Ishikawa (cell line): ENCODE data around the gene SLC9A4.

ENCODE experiments used
- CEBPB ChIP-seq: IDR thresholded peaks from 2 replicates; pipeline ENCODE4 v1.6.1; 2012
- CREB1 ChIP-seq: IDR thresholded peaks from 2 replicates; pipeline ENCODE4 v1.6.1; 2012; ENCODE audit warnings: low read depth
- EGR1 ChIP-seq: IDR thresholded peaks from 2 replicates; pipeline ENCODE4 v1.6.1; 2012
- EP300 ChIP-seq: IDR thresholded peaks from 2 replicates; pipeline ENCODE4 v1.6.1; 2012; ENCODE audit warnings: borderline replicate concordance
- FOXM1 ChIP-seq: IDR thresholded peaks from 2 replicates; pipeline ENCODE4 v1.6.1; 2012; ENCODE audit warnings: low read depth, borderline replicate concordance
- MAX ChIP-seq: IDR thresholded peaks from 2 replicates; pipeline ENCODE4 v1.6.1; 2012
- NFIC ChIP-seq: IDR thresholded peaks from 2 replicates; pipeline ENCODE4 v1.6.1; 2012
- RAD21 ChIP-seq: IDR thresholded peaks from 2 replicates; pipeline ENCODE4 v1.6.1; 2012; ENCODE audit warnings: low read depth
- REST ChIP-seq: IDR thresholded peaks from 2 replicates; pipeline ENCODE4 v1.6.1; 2012; ENCODE audit warnings: low read depth, mild to moderate bottlenecking
- TCF12 ChIP-seq: IDR thresholded peaks from 2 replicates; pipeline ENCODE4 v1.6.1; 2012; ENCODE audit warnings: low read depth
- TEAD4 ChIP-seq: IDR thresholded peaks from 2 replicates; pipeline ENCODE4 v1.6.1; 2012
- USF1 ChIP-seq: IDR thresholded peaks from 2 replicates; pipeline ENCODE4 v1.6.1; 2012
- YY1 ChIP-seq: IDR thresholded peaks from 2 replicates; pipeline ENCODE4 v1.6.1; 2012; ENCODE audit warnings: low read depth
- ZBTB7A ChIP-seq: IDR thresholded peaks from 2 replicates; pipeline ENCODE4 v1.6.1; 2012; ENCODE audit warnings: low read depth

The SLC9A4 gene

GRCh38 chr2:102527086-102527485 is 54.1 kb downstream of the SLC9A4 start:
- no peak for TF ChIP-seq REST
- no peak for TF ChIP-seq EGR1
- no peak for TF ChIP-seq RAD21
- TF ChIP-seq MAX, result no peak
- TF ChIP-seq USF1, result no peak

GRCh38 chr2:102538491-102538890 is 65.5 kb downstream of the SLC9A4 start:
- no peak for TF ChIP-seq NFIC
- no peak for TF ChIP-seq REST
- no peak for TF ChIP-seq CEBPB
- TF ChIP-seq CREB1, result no peak
- no peak for TF ChIP-seq RAD21
- TF ChIP-seq MAX, result no peak
- TF ChIP-seq TCF12, result no peak
- TF ChIP-seq YY1, result no peak

- peak; percentile 69; the same call in 1 of the 2 replicates for TF ChIP-seq TEAD4
- TF ChIP-seq NFIC, result no peak
- TF ChIP-seq CEBPB, result no peak
- no peak for TF ChIP-seq ZBTB7A
- TF ChIP-seq EGR1, result no peak
Measured at GRCh38 chr2:102540882-102541281, 67.9 kb downstream of the SLC9A4 start.

- TF ChIP-seq CREB1, result no peak
- TF ChIP-seq EGR1, result no peak
- TF ChIP-seq NFIC, result no peak
- no peak for TF ChIP-seq RAD21
Measured at GRCh38 chr2:102544182-102544581, 71.2 kb downstream of the SLC9A4 start.

- TF ChIP-seq TEAD4 (no peak), EGR1 (no peak), CEBPB (no peak), REST (no peak), YY1 (no peak)
Measured at GRCh38 chr2:102547462-102547861, 74.4 kb downstream of the SLC9A4 start.

GRCh38 chr2:102549027-102549426 is 76.0 kb downstream of the SLC9A4 start:
- TF ChIP-seq TEAD4 (no peak), NFIC (no peak), USF1 (no peak), REST (no peak), EP300 (no peak), YY1 (no peak), CREB1 (no peak), EGR1 (no peak), FOXM1 (no peak)
